ENCODE measurements around the gene ZSWIM9.
"Not testable (repeated sequence)": the region's sequence is repeated elsewhere in the genome, so short reads cannot be mapped to it uniquely, and the experiment has no call there.

The ZSWIM9 gene

DNA sequence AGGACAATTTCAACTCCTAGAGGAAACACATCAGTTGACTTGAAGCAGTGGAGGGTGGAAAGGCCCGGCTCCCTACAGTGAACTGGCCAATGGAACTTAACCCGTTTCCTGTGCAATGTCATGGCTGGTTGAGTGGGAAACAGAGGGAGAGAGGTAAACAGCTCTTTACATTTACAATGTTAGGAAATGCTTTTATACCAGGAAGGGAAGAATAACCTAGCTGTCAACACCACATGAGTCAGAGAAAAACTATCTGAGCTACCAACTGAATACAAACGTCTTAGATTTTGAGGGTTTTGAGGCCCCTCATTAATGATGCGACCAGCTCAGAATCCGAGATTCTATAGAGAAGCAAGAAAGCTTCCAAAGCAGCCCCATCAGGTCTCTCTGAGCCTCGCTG, 48.5 kb downstream of the ZSWIM9 start:
- DNase-seq = no peak

- not testable (repeated sequence) for DNase-seq
Measured at GRCh38 chr19:48220784-48221183, 50.3 kb downstream of the ZSWIM9 start.

DNA sequence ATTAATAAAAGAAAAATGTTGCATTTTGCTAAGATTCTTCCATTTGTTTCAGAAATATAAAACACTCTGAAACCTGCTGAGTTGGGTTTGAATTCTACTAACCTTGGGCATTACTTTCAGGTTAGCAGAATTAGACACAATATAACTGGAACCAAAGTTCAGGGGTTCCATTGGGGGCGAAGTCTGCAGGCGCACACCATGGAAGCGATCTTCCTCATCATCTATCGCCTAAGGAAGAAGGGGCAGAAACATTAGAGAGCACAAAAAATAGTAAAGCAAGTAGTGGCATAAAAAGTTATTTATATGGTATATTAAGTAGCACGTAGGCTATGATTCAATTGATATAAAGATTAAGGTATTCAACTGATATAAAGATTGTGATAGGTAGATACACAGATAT, 51.1 kb downstream of the ZSWIM9 start:
- DNase-seq = no peak

DNA sequence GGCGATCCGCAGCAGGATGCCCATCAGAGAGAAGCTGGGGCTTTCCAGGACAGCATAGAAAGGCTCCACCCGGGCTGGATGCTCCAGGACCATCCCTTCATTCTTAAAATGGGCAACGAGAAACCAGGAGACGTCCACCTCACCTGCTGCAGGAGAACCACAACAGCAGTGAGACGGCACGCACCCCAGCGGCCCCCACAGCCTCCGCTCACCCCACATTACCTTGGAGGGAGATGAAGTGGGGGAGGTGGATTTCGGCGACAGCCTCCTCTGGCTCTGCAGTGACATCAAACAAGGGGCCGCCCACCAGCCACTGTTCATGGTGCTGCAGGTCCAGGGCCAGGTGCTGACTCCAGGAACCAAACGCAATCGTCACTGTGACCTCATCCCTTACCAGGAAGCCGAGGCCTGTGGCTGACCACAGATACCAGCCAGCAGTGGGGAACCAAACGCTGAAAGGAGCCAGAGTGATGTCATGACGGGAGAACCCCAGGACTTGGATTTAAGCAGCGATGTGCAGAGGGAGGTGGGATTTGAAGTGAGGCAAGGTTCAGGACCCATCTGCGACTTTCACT, 60.2 kb downstream of the ZSWIM9 start:
- DNase-seq = peak; percentile 14 to 28

- no peak for DNase-seq
Measured at GRCh38 chr19:48237057-48237456, 66.6 kb downstream of the ZSWIM9 start.

DNA sequence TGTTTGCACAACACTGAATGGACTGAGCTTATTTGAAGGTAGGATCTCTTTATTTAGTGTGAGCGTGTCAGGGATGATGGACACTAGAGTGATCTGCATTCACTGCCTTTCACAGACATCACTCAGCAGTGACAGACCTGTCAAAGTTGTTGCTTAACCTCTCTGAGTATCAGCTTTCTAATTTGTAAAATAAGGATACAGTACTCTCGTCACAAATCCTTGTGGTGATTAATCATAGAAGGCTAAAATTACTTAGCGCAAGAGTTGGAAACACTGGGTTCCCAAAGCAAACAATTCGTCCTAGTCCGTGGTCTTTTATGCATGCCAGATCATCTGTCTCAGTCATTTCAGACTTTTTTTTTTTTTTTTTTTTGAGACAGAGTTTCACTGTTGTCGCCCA, 68.6 kb downstream of the ZSWIM9 start:
- no peak for DNase-seq

- no peak for DNase-seq
Measured at GRCh38 chr19:48239582-48240141, 69.2 kb downstream of the ZSWIM9 start.

DNA sequence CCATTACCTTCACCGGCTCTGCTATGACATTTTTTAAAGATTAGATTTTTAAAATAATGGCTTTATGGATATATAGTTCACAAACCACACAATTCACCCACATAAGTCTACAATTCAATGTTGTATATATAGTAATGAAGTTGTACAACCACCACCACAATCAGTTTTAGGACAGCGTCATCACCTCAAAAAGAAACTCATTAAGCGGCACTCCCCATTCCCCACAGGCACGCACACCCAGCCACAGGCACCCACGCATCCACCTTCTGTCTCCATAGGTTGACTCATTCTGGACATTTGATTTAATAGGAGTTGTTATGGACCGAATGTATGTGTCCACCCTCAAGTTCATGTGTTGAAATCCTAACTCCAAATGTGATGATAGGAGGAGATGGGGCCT, 71.3 kb downstream of the ZSWIM9 start:
- not testable (repeated sequence) for DNase-seq

- DNase-seq = peak; percentile 37 to 66
Measured at GRCh38 chr19:48244281-48244680, 73.8 kb downstream of the ZSWIM9 start.

DNA sequence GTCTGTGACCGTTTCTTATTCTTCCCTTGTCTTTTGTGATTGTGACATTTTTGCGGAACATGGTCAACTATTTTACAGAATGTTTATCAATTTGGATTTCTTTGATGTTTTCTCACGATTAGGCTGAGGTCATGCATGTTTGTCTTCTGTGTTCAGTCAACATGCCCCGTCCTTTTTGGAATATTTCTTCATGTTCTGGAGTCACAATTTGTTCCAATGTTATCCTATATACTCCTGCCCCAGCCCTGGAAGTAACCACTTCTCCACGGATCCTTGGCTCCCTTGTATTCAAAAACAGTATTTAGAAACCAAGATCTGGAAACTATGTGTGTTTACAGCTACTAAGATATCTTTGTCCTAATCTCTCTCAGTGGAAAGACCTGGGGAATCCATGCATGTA, 75.6 kb downstream of the ZSWIM9 start:
- no peak for DNase-seq

DNA sequence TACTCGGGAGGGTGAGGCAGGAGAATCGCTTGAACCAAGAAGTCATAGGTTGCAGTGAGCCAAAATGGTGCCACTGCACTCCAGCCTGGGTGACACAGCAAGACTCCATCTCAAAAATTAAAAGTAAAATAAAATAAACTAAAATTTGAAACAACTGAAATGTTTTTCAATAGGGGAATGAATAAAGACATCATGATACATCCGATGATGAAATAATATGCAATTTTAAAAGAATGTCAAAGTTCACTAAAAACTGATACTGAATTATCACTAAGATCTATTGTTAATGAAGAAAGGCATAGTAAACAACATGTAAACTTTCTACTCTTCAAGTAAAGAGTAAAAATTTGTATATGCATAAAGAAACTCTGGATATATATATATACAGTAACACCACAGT, 76.7 kb downstream of the ZSWIM9 start:
- no peak for DNase-seq

Data from CD4-positive, alpha-beta T cell treated with Interleukin-4 for 1 hour (primary cell).